Measurements from ENCODE around the gene USP48.

USP48 gene

GRCh38 chr1:21651214-21652042 is 131.5 kb downstream of the USP48 start:
- Histone ChIP-seq H3K4me2 (ENCODE audit: low read depth, low read length) (no peak overlapping the region), H3K36me3 (replicated peaks; ENCODE audit: insufficient read depth, low read length) (no peaks in the 10 kb centered on the region), H3K9ac (ENCODE audit: low read length) (no peak overlapping the region), H2AFZ (ENCODE audit: low read length) (no peak overlapping the region), H3K4me1 (ENCODE audit: low read length) (no peaks in the 10 kb centered on the region), H3K4me3 (ENCODE audit: low read length) (no peak overlapping the region), H3K9me2 (replicated peaks; ENCODE audit: insufficient read depth, low read length) (no peaks in the 10 kb centered on the region), H3K9me3 (replicated peaks; ENCODE audit: insufficient read depth, low read length) (no peaks in the 10 kb centered on the region), H3K27ac (ENCODE audit: low read length) (no peak overlapping the region), H3K27me3 (replicated peaks; ENCODE audit: insufficient read depth, low read length) (peaks cover 51% of the 10 kb centered on the region), H3K79me2 (ENCODE audit: low read length) (no peaks in the 10 kb centered on the region), H3F3A (ENCODE audit: insufficient read depth, low read length) (no peaks in the 10 kb centered on the region), H4K20me1 (ENCODE audit: insufficient read depth, low read length) (no peaks in the 10 kb centered on the region)
- TF ChIP-seq EZH2 (optimal IDR thresholded peaks at IDR 0.05; ENCODE audit: low read depth, low read length) (no peak), CTCF (IDR thresholded peaks at IDR 0.05; ENCODE audit: low read length) (no peak), EZH2phosphoT487 (IDR thresholded peaks at IDR 0.05; ENCODE audit: low read length) (no peak)
- no peak for DNase-seq

- H3K9ac ChIP-seq (ENCODE audit: low read length): no peak overlapping the region
- no peaks in the 10 kb centered on the region for H3K79me2 ChIP-seq (ENCODE audit: low read length)
- H3K4me3 ChIP-seq (ENCODE audit: low read length): no peak overlapping the region
- no peaks in the 10 kb centered on the region for H4K20me1 ChIP-seq (ENCODE audit: insufficient read depth, low read length)
- no peaks in the 10 kb centered on the region for H3K36me3 ChIP-seq (replicated peaks; ENCODE audit: insufficient read depth, low read length)
- no peaks in the 10 kb centered on the region for H3K9me3 ChIP-seq (replicated peaks; ENCODE audit: insufficient read depth, low read length)
- no peak overlapping the region for H2AFZ ChIP-seq (ENCODE audit: low read length)
- H3K9me2 ChIP-seq (replicated peaks; ENCODE audit: insufficient read depth, low read length): no peaks in the 10 kb centered on the region
- H3K4me2 ChIP-seq (ENCODE audit: low read depth, low read length): no peak overlapping the region
- H3K27me3 ChIP-seq (replicated peaks; ENCODE audit: insufficient read depth, low read length): peaks cover 46% of the 10 kb centered on the region
- H3F3A ChIP-seq (ENCODE audit: insufficient read depth, low read length): no peaks in the 10 kb centered on the region
- no peak for DNase-seq
- H3K4me1 ChIP-seq (ENCODE audit: low read length): no peaks in the 10 kb centered on the region
- no peak overlapping the region for H3K27ac ChIP-seq (ENCODE audit: low read length)
- TF ChIP-seq CTCF (IDR thresholded peaks at IDR 0.05; ENCODE audit: low read length) (no peak), EZH2phosphoT487 (IDR thresholded peaks at IDR 0.05; ENCODE audit: low read length) (no peak)
These were observed 132.5 kb downstream of the USP48 start for GRCh38 chr1:21650400-21650799.

GRCh38 chr1:21649315-21649714 is 133.6 kb downstream of the USP48 start:
- H4K20me1 ChIP-seq (ENCODE audit: insufficient read depth, low read length): no peaks in the 10 kb centered on the region
- no peaks in the 10 kb centered on the region for H3K36me3 ChIP-seq (replicated peaks; ENCODE audit: insufficient read depth, low read length)
- H3K4me3 ChIP-seq (ENCODE audit: low read length): no peak overlapping the region
- TF ChIP-seq EZH2 (optimal IDR thresholded peaks at IDR 0.05; ENCODE audit: low read depth, low read length) (no peak), CTCF (IDR thresholded peaks at IDR 0.05; ENCODE audit: low read length) (no peak), EZH2phosphoT487 (IDR thresholded peaks at IDR 0.05; ENCODE audit: low read length) (no peak)
- H3K27me3 ChIP-seq (replicated peaks; ENCODE audit: insufficient read depth, low read length): peaks cover 42% of the 10 kb centered on the region
- H3K9me2 ChIP-seq (replicated peaks; ENCODE audit: insufficient read depth, low read length): no peaks in the 10 kb centered on the region
- H3K4me1 ChIP-seq (ENCODE audit: low read length): no peaks in the 10 kb centered on the region
- H2AFZ ChIP-seq (ENCODE audit: low read length): no peak overlapping the region
- no peak overlapping the region for H3K4me2 ChIP-seq (ENCODE audit: low read depth, low read length)
- no peak overlapping the region for H3K9ac ChIP-seq (ENCODE audit: low read length)
- H3K79me2 ChIP-seq (ENCODE audit: low read length): no peaks in the 10 kb centered on the region
- H3K9me3 ChIP-seq (replicated peaks; ENCODE audit: insufficient read depth, low read length): no peaks in the 10 kb centered on the region
- no peaks in the 10 kb centered on the region for H3F3A ChIP-seq (ENCODE audit: insufficient read depth, low read length)
- no peak for DNase-seq
- H3K27ac ChIP-seq (ENCODE audit: low read length): no peak overlapping the region
